Endodermal cell (in vitro differentiated cells): ENCODE data around the gene HADHB. TPM values are rescaled to one million over a fixed set of nuclear protein-coding genes. Genes with fewer than 3 reads are reported as not detected.

Source experiments
- DNase-seq: peaks from one replicate; pipeline ENCODE4 v3.0.0-alpha.2; 2017
- H3K27ac ChIP-seq: 2 replicates; pipeline ENCODE4 v1.5.1; 2013; ENCODE audit warnings: mild to moderate bottlenecking, low read depth, low read length, moderate library complexity
- H3K27me3 ChIP-seq: 2 replicates; pipeline ENCODE4 v1.6.1; 2013; ENCODE audit warnings: mild to moderate bottlenecking, low read length, moderate library complexity; ENCODE audit not compliant: insufficient read depth, control insufficient read depth, poor library complexity, severe bottlenecking
- H3K36me3 ChIP-seq: 2 replicates; pipeline ENCODE4 v1.7.0; 2013; ENCODE audit warnings: mild to moderate bottlenecking, low read length, moderate library complexity; ENCODE audit not compliant: control insufficient read depth, insufficient read depth
- H3K4me1 ChIP-seq: one replicate; pipeline ENCODE4 v1.7.0; 2013; ENCODE audit warnings: low read length; ENCODE audit not compliant: control insufficient read depth, insufficient read depth
- H3K4me3 ChIP-seq: 2 replicates; pipeline ENCODE4 v1.5.1; 2013; ENCODE audit warnings: mild to moderate bottlenecking, low read length, moderate library complexity
- H3K9ac ChIP-seq: 2 replicates; pipeline ENCODE4 v1.6.1; 2013; ENCODE audit warnings: mild to moderate bottlenecking, low read length, moderate library complexity; ENCODE audit not compliant: poor library complexity, severe bottlenecking; ENCODE audit errors: extremely low read depth
- H3K9me3 ChIP-seq: 2 replicates; pipeline ENCODE4 v1.6.1; 2013; ENCODE audit warnings: mild to moderate bottlenecking, low read length, moderate library complexity; ENCODE audit not compliant: control insufficient read depth
- H3K27ac Mint-ChIP-seq: 2 replicates; pipeline ENCODE4 v1.8.0; 2020; ENCODE audit warnings: mixed read lengths
- H3K27me3 Mint-ChIP-seq: 2 replicates; pipeline ENCODE4 v1.8.0; 2021; ENCODE audit warnings: mild to moderate bottlenecking, mixed read lengths; ENCODE audit not compliant: insufficient read depth
- H3K36me3 Mint-ChIP-seq: 2 replicates; pipeline ENCODE4 v1.8.0; 2020; ENCODE audit warnings: low read depth, mixed read lengths
- H3K4me1 Mint-ChIP-seq: 2 replicates; pipeline ENCODE4 v1.8.0; 2020; ENCODE audit warnings: mixed read lengths
- H3K4me3 Mint-ChIP-seq: 2 replicates; pipeline ENCODE4 v1.8.0; 2020; ENCODE audit warnings: mild to moderate bottlenecking, moderate library complexity, mixed read lengths
- H3K9me3 Mint-ChIP-seq: 2 replicates; pipeline ENCODE4 v1.8.0; 2020; ENCODE audit warnings: mild to moderate bottlenecking, mixed read lengths
- CTCF ChIP-seq: fragments of 200-600 bp; sonication (generic); conservative IDR thresholded peaks from 2 replicates; pipeline ENCODE4 v1.5.0; 2021; ENCODE audit warnings: antibody characterized with exemption, mild to moderate bottlenecking
- WGBS, 2 experiments: methylation state at CpG; one replicate each; pipeline versions ENCODE4 v1.1.5 to v1.1.7; 2013; ENCODE audit warnings: missing lambda C conversion rate in 2 of 2, mixed read lengths in 1 of 2; ENCODE audit not compliant: insufficient coverage in 1 of 2, insufficient read length in 1 of 2; 5-methylcytosine and 5-hydroxymethylcytosine counted together
- total RNA-seq, 2 donors: library from RNA; stranded (reverse); fragmentation: NEBNext Ultra II Directional in 1 of 2; extraction: Animal tissue kit (Norgen Biotek cat#: 25700) in 1 of 2; gene quantifications; 2 replicates in 1 of 2; 3 replicates in 1 of 2; pipeline ENCODE4 v1.2.1, GENCODE V29; 2021

Gene HADHB
- total RNA-seq, 2 donors from 2014 or later, result 37.8 to 41.0 TPM

- no peak for DNase-seq
- 89 to 90% methylated on average over 9 to 12 of the region's 12 CpGs for WGBS, 2 experiments
- Histone ChIP-seq H3K9me3 (no peaks in the 10 kb centered on the region), H3K27me3 (no peaks in the 10 kb centered on the region), H3K4me3 (no peak overlapping the region), H3K9ac (no peak overlapping the region), H3K36me3 (no peaks in the 10 kb centered on the region), H3K27ac (no peak overlapping the region), H3K4me1 (no peaks in the 10 kb centered on the region)
- no peak for TF ChIP-seq CTCF
- Mint-ChIP-seq H3K4me1 (no peaks in the 10 kb centered on the region), H3K36me3 (no peaks in the 10 kb centered on the region), H3K27ac (no peak overlapping the region), H3K27me3 (no peaks in the 10 kb centered on the region), H3K4me3 (no peak overlapping the region), H3K9me3 (no peaks in the 10 kb centered on the region)
Measured at GRCh38 chr2:26313446-26313845, 68.7 kb downstream of the HADHB start.

- Mint-ChIP-seq H3K36me3 (no peaks in the 10 kb centered on the region), H3K4me1 (peaks cover 4% of the 10 kb centered on the region), H3K27ac (no peak overlapping the region), H3K27me3 (peaks cover 3% of the 10 kb centered on the region), H3K9me3 (no peaks in the 10 kb centered on the region), H3K4me3 (no peak overlapping the region)
- DNase-seq, result peak; percentile 83
- WGBS, 2 experiments, result 67 to 74% methylated on average over 2 to 8 of the region's 8 CpGs
- Histone ChIP-seq H3K9me3 (no peaks in the 10 kb centered on the region), H3K36me3 (no peaks in the 10 kb centered on the region), H3K4me1 (no peaks in the 10 kb centered on the region), H3K9ac (no peak overlapping the region), H3K27ac (no peak overlapping the region), H3K27me3 (no peaks in the 10 kb centered on the region), H3K4me3 (no peak overlapping the region)
- peak; percentile 70 for TF ChIP-seq CTCF
Measured at GRCh38 chr2:26314243-26314642, 69.5 kb downstream of the HADHB start.

GRCh38 chr2:26316041-26316440 lies 71.3 kb downstream of the HADHB start:
- H3K36me3 ChIP-seq, result no peaks in the 10 kb centered on the region
- H3K9me3 ChIP-seq, result no peaks in the 10 kb centered on the region
- no peak overlapping the region for H3K27ac Mint-ChIP-seq
- no peaks in the 10 kb centered on the region for H3K36me3 Mint-ChIP-seq
- H3K4me3 Mint-ChIP-seq, result no peak overlapping the region
- no peaks in the 10 kb centered on the region for H3K27me3 ChIP-seq
- H3K27me3 Mint-ChIP-seq, result peaks cover 4% of the 10 kb centered on the region
- DNase-seq, result peak; percentile 69
- no peak overlapping the region for H3K4me3 ChIP-seq
- peaks cover 4% of the 10 kb centered on the region for H3K4me1 Mint-ChIP-seq
- TF ChIP-seq CTCF, result peak; percentile 63
- H3K27ac ChIP-seq, result no peak overlapping the region
- no peaks in the 10 kb centered on the region for H3K4me1 ChIP-seq
- H3K9me3 Mint-ChIP-seq, result no peaks in the 10 kb centered on the region
- no peak overlapping the region for H3K9ac ChIP-seq
- WGBS, 2 experiments, result 76 to 79% methylated on average over 2 of the region's 2 CpGs
